Keratinocyte (primary cell): Measurements from ENCODE around the gene LCE1E.

Experiments
- EZH2 ChIP-seq: IDR thresholded peaks from one replicate; pipeline ENCODE4 v1.6.1; 2012; ENCODE audit warnings: inconsistent platforms, mild to moderate bottlenecking, low read length, moderate library complexity
- TF ChIP-seq, protein P1 (sequence below), 3 experiments: IDR thresholded peaks in 1 of 3; conservative IDR thresholded peaks in 1 of 3; optimal IDR thresholded peaks in 1 of 3; 2 replicates in 2 of 3; 3 replicates in 1 of 3; pipeline versions ENCODE3 to v1.5.1; 2011; ENCODE audit warnings: low read length in 3 of 3, mild to moderate bottlenecking in 3 of 3, moderate library complexity in 2 of 3, control low read depth in 1 of 3, inconsistent platforms in 1 of 3; ENCODE audit not compliant: insufficient read depth in 2 of 3; ENCODE audit errors: extremely low read depth in 1 of 3

DNA sequence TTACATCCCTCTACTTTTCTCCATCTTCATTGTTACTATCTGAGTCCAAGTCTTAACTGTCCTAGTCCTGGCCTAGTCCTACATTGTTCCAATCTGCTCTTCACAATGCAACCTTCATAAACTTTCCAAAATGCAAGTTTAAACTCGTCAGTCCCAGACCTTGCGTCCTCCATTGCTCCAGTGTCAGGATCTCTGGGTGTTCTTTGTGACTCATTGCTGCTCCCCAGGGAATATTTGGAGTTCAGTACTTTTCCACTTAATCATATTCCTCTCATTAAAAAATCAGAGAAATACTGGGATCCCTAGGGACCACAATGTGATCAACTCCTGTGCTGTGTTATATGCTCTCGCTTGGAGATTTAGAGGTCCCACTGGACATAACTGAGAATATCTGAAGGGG is 46.2 kb upstream of the LCE1E start:
- TF ChIP-seq, protein P1, sequence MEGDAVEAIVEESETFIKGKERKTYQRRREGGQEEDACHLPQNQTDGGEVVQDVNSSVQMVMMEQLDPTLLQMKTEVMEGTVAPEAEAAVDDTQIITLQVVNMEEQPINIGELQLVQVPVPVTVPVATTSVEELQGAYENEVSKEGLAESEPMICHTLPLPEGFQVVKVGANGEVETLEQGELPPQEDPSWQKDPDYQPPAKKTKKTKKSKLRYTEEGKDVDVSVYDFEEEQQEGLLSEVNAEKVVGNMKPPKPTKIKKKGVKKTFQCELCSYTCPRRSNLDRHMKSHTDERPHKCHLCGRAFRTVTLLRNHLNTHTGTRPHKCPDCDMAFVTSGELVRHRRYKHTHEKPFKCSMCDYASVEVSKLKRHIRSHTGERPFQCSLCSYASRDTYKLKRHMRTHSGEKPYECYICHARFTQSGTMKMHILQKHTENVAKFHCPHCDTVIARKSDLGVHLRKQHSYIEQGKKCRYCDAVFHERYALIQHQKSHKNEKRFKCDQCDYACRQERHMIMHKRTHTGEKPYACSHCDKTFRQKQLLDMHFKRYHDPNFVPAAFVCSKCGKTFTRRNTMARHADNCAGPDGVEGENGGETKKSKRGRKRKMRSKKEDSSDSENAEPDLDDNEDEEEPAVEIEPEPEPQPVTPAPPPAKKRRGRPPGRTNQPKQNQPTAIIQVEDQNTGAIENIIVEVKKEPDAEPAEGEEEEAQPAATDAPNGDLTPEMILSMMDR (optimal IDR thresholded peaks at IDR 0.05 in 1 of 3, IDR thresholded peaks at IDR 0.05 in 1 of 3, conservative IDR thresholded peaks at IDR 0.05 in 1 of 3; ENCODE audit: extremely low read depth in 1 of 3, insufficient read depth in 2 of 3, low read length in 3 of 3), result no peak
- TF ChIP-seq EZH2, result no peak
